NCI-H2107 treated with DMSO at 0.1 percent for 48 hours (cell line): Measurements from ENCODE around the gene EIF3K.

ENCODE experiments used
- DNase-seq: peaks from one replicate; lab custom pipeline; 2025; ENCODE audit not compliant: unreplicated experiment; lab: John Stamatoyannopoulos, UW

The EIF3K gene

DNA sequence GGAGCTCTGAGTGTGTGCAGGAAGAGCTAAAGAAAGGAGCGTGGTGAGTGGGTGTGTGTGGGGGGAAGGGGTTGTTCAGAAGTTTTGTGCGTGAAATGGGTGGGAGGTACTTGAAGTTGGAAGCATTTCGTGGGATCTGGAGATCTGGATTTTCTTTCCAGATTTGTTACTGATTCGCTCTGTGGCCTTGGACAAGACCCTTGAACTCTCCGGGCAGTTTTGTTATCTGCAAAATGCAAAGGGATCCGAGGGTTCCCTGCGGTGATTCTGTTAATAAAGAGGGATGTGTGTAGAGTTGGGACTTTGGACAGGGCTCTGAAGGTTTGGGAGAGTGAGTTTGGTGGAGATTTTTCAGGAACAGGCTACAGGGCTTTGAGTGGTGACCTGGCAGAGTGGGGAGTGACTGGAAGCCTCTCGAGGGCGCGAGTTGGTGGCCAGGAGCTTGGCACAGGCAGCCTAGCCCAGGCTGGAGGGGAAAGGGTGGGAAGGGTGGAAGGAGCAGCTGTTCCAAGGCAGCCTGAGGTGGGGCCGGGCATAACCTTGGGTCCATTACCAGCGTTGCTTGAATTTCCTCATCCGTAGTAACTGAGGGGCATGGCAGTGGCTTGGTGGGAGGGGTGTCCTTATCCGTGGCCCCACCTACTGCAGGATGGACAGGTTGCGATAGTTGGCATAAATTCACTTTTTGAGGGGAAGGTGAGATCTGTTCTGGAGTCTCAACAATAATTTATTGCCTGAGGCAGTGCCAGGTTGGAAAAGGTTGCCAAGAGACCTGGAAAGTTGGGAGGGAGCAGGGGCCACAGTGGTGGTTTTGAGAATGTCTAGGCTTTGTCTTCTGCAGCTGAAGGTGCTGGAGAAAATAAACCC, 30.6 kb downstream of the EIF3K start:
- DNase-seq = no peak

DNA sequence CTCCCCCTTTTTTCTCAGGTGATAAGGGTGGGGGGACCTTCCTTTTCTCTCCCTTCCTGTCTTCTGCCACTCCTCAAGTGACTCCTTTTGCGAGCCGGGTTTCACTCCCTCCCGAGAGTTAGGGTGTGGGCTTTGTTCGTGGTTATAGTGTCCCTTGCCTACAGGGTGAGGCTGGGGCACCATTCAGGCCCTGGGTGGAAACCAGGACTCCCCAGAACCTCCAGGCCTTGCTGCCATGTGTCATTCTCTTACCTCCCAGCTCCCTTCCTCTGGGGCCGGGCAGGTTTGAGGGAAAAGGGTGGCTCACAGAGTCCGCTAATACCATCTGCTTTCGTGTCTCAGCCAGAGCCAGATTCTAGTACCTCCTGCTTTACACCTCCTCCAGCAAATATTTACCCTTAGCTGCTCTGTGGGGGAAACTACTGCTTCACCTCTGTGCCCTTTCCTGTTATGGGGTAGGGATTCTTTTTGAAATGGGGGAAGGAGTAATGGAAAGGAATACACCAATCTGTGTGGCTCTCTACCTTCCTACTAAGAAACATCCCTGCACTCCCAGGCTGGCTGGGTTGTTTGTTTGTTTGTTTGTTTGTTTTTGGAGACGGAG, 31.3 kb downstream of the EIF3K start:
- no peak for DNase-seq

DNA sequence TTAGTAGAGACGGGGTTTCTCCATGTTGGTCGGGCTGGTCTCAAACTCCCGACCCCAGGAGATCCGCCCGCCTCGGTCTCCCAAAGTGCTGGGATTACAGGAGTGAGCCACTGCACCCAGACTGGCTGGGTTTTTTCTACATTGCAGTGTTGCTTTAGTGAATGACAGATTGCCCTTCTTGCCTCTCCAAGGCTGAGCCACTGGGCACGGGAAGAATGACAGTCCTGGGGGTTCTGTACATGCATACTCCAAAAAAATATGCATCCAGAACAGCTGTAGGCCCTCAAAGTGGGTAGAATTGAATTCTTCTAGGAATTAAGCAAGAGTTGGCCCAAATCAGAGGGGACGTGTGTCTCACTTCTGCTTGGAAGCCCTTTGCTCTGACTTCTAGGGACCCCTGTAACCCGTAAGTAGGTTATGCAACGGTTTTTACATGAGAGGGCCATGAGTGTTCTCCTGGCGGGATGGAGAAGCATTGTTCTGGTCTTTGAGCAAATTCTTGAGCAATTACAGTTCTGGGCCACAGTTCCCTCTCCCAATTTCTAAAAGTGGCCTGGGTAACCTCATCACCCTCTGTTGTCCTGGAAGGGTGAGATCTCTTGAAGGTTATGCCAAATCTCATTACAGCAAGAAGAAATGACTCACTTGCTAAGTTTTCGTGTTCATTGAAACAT, 32.1 kb downstream of the EIF3K start:
- no peak for DNase-seq

DNA sequence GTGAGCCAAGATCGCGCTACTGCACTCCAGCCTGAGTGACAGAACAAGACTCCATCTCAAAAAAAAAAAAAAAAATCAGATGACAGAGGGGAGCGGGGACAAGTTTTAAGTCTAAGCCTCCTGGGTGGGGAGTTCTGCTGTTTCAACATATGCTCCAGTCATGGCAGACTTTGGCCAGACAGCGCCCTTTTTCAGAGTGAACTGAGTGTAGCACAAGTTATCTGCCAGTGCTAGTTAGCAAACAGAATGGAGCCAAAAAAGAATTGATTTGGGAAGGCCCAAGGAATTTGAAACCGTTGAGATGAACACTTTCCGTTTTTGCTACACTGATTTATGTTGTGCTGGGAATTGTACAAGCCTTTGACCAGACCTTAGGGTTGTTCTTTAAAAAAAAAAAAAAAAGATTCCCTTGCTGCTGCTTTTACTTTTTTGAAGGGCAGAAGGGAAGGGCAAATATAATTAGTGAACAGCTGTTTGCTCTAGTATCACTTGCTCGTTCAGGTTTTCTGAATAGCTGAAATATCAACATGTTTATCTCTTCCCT, 34.1 kb downstream of the EIF3K start:
- DNase-seq = no peak

DNA sequence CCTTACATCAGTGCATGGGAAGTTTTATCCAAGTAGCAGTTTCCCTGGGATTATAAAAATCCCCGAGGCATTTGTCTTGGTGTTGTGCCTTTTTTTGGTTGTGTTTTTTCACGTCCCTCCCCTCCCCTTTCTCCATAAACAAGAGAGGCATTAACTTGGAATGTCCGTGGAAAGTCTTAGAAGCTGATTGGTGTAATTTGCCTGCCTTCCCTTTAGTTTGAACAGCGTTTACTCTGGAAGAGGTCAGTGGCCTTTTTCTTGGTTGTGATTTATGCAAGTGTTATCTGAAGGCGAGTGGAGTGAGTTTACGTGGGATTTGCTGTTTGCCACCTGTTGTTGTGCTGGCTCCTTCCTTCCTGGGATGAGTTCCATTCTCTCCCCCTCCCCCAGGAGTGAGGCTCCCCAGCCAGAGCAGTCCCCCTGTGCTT, 35.7 kb downstream of the EIF3K start:
- DNase-seq = no peak

DNA sequence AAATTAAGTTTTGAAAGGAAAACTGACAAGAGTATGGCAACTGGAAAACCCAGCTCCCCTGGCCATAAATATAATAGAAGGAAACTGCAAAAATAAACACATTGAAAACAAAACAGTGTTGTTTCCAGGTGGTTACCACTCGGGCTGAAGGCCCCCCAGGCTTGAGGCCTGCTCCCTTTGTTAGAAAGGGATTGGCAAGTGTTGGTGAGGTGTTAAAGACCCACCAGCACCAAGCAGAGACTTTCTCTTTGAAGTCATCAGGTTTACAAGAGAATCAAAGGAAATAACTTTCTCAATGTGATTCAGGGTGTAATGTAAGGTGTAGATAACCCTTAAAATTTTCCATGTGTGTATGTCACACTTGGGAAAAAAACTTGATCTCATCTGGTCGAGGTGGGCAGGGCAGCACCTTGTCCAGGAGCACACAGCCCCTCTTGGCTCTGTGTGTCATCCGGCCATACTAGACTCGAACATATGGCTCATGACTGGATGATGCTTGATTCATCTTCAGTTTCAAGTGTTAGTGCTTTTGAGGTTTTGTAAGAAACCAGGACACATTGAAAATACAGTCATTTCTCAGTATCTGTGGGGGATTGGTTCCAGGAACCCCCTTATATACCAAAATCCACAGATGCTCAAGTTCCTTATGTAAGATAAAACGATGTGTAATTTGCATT, 36.3 kb downstream of the EIF3K start:
- no peak for DNase-seq

DNA sequence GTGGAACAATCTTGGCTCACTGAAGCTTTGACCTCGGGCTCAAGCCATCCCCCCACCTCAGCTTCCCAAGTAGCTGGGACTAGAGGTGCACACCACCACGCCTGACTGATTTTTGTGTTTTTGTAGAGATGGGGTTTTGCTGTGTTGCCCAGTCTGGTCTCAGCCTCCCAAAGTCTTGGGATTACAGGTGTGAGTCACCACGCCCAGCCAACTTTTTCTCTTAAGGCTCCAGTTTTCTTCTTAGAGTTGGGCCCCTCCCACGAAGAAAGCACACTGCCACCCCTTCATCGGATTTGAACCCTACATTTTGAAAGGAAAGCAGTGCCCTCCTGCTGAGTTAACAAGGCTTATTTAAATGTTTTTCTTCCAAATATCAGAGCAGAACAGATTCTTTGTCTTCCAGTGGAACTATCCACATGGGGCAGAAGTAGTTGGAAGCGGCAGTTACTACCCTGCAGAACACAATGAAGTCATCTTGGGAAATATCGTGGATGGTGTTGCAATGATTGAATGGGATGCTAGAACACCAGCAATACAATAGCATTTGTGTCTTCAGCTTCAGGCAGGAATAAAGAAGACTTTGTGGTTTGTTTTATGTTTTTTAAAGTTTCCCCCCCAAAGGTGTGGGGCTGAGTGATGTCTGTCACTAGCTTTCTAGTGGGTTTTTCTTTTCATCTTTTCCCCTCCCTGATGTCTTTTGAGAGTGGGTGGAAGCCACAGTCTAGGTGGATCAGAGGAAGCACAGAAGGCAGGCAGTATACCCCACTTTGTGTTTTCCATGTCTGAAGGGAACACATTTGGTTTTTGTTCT, 37.4 kb downstream of the EIF3K start:
- DNase-seq = no peak

DNA sequence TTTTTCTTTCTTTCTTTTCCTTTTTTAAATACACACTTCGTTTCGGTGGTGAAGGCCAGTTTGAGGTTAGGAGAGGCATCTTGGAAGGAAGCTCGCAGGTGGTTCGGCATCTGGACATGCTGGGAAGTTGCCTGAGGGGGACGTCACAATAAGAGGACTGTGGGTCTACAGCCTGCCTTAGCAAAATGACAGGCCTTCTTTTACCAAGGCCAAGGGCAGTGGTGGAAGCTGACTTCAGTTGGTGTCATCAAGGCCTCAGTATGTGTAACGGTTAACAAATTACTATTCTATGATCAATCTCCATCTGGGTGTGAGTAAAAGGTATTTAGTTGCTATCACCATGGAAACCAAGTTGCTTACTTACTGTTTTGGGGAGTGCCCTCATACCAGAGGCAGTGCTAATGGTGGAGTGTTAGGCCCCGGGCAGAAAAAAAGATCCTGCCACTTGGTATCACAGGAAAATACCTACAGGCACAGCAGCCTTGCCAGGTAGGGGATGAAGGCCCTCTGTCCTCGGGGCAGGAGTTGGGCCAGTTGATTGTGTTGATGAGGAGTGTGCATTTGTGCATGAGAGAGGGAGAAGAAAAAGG, 38.7 kb downstream of the EIF3K start:
- DNase-seq = no peak

DNA sequence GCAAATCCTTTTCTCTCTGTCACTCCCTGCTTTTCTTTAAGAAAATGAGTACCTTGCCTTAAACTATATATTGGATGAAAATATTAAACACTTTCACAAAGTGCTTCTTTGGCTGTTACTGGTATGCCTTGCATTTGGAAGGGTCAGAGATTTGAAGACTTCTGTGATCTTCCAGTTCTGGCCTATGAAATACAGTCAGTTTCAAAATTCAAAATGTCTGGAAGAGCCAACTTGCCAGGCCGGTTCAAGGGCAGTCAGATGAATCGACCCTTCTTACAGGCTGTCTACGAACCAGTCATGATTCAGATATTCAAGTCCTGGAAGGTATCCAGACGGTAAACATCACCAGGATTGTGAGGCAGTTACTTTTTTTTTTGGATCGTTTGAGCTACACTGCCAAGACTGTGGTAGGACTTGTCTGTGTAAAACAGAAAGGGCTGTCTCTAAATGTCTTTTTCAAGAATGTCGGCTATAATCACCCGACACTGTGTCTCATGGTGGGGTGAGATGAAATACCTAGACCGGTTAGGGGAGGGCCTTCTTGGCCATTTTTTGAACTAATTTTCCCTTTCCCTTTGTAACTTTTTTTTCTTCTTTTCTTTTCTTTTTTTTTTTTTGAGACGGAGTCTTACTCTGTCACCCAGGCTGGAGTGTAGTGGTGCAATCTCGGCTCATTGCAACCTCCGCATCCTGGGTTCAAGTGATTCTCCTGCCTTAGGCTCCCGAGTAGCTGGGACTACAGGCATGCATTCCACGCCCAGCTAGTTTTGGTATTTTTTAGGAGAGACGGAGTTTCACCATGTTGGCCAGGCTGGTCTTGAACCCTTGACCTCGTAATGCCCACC, 39.7 kb downstream of the EIF3K start:
- DNase-seq = peak; percentile 17

DNA sequence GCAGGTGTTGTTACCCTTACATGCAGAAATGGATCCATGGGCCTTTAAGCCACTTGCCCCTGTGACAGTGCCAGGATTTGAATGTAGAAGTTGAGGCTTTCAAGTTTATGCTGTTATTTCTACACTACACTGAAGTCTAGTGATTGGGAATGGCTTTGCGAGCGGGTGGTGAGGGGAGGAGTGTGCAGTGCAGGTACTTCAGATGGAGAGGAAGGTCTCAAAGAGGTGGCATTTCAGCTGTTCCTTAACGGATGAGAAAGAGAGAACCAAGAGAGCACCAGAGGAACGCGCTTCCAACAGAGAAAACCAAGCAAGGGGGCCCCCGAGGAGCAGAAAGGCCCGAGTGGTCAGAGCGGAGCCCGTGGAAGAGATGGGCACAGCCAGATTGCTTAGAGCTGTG, 41.7 kb downstream of the EIF3K start:
- no peak for DNase-seq

DNA sequence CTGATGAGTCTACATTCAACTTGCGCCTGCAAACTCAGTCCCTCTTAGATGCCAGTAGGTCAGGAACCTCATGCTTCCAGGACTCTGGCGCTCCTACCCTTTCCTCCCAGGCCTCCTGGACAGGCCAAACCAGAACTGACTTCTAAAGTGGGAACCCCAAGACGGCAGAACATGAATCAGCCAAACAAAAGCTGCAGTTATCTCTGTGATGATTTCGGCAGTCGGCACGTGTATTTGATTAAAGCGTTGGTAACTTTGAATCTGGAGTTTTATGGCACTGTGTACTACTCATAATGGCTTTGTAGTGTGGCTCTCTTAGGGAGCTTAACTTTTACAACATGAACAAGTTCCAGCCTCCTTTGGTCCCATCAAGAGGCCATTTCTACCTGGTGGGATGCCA, 42.1 kb downstream of the EIF3K start:
- DNase-seq = no peak

DNA sequence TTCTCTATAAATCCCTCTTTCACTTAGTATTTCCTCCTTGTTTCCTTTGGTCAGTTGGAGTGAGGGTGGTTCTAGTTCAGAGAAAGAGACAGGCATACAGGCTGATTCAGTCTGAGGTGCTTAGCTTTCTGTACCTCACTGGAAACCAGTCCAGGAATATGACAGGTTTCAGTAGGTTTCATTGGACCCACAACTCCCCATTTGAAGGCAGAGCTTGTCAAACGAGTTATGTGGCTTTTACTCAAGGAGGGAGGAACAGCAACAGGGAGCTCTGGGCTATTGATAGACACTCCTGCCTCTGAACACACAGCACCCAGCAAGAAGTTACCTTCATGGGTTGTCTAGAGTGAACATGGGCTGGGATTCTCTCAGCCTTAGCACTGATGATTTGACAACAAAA, 43.0 kb downstream of the EIF3K start:
- no peak for DNase-seq

DNA sequence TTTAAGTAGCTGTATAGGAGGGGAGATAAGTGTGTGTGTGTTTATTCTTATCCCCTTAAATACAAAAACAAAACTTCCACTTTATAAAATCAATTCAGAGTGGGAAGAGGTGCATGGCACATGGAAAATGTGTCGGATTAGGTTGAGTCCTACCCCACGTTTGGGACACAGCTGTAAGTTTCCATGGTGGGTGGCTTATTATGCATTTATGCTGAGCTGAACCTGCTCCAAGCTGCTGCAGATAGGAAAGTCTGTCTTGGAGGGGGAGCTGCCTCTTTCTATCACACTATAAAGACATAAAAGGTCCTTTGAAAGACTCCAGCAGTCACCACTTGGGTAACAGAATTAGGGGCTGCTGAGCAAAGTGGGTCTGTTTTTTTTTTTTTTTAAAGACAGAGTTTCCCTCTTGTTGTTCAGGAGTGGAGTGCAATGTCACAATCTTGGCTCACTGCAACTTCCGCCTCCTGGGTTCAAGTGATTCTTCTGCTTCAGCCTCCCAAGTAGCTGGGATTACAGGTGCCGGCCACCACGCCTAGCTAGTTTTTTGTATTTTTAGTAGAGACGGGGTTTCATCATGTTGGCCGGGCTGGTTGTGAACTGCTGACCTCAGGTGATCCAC, 43.7 kb downstream of the EIF3K start:
- DNase-seq = no peak

DNA sequence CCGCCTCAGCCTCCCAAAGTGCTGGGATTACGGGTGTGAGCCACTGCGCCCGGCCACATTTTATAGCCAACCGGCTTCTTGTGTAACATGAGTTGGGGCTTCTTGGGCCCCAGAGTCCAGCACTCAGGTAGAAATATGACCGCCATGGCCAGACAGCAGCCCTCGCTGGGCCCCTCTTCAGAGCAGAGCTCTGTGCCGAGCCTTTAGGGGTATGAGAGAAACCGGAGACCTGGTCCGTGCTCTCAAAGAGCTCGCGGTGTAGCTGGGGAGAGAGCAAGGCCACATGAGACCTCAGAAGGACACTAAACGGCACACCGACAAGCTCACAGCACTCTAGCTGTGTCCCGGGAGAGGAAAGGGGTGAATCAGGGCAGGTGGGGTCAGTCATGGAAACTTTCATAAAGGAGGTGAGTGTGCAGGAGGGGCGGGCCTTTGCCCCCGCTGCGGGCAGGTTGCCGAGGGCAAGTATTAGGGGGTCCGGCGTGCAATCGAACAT, 44.2 kb downstream of the EIF3K start:
- DNase-seq = no peak

DNA sequence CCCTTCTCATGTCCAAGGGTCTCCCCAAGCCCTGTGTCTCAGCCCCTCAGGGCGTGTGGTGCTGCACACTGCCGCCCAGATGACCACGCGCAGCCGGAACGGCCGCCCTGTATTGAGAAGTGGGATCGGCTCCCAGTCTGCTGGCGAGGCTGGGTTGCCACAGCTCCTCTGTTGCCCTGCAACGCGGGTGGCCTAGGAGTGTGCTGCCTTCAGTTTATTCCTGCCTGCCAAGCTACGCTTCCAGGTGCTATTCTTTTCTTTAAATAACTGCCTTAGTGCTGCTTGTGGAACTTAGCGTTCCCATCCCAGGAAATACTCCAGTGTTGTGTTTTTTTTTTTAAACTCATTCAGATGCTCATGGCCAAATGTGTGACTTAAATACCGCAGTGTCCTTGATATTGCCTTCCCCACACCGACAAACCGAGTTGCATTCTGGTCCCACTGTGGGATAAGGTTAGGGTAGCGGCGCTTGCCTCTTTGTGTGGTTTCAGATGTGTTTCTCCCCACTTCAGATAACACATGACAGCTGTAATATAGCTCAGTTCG, 45.0 kb downstream of the EIF3K start:
- peak; percentile 27 for DNase-seq

DNA sequence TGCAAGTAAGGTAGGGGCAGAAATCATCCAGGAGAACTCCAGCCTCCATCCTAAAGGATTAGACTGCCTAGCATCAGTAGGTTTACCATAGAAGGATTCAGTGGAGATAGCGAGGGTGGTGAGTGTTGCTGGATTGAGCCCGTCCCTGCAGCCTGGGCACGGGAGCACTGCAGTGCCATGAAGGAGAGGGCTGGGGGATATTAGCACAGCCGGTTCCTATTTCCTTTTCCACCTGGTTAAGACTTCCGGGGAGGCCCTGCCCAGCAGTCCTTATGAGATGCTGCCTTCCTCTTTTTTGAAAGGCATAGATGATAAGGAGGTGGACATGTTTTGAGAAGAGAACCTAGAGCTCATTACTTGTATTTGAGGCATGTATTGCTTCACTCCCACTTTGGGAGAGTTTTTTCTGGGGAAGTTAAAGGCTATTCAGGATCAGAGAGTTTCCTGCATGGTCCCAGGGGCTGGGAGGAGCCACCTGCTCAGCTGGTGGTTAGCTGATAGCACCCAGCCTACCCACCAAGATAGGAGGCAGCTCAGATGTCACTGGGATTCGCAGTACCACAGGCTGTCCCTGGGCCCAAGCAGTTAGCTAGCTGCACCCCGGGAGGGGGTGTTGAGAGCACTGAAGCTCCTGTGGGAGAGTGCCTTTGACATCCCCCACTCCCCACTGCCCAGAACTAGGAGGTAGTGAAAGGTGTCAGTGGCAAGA, 45.7 kb downstream of the EIF3K start:
- DNase-seq = peak; percentile 44

DNA sequence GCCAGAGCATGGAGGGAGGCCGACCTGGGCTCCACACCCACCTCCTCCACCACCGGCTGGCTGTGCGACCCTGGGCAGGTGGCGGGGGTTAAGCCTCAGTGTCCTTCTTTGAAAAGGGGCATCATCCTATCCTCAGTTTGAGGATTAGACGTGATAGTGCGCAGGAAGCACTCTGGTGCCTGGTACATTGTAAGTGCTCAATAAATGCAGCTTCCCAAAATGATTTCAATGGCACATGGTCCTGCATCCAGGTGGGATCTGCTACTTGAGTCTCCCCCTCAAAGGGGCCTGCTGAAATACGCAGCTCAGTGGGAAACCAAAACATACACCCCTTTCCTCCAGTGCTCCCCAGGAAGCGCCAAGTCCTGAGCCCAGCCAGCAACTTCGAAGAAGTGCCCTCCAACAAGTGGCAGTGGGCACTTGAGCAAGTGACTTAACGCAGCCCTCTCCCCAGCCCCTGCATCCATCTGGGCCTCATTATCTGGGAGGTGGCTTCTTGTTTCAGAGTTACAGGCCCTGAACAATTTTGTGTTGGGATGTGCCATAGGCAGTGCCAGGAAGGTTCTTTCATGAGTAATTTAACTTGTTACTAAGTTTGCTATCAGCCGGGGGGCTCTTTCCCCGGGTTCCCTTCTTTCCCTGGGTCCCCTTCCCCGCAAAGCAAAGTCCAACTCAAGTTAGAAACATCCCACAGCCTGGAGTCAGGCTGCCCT, 46.4 kb downstream of the EIF3K start:
- no peak for DNase-seq
